Caco-2 (cell line): ENCODE data around the gene TPSD1. TPM values are rescaled to one million over a fixed set of nuclear protein-coding genes. Genes with fewer than 3 reads are reported as not detected.

ENCODE experiments used
- BruUV-seq: library from RNA; stranded (reverse); fragments of 400-500 nt; replicated peaks from 2 replicates; lab custom pipeline; 2021; lab: Mats Ljungman, UMichigan
- CTCF ChIA-PET: fragments of 300-600 bp; sonication (Branson Sonifier 250); formaldehyde crosslinking; loops from one replicate; lab custom pipeline; 2022; ENCODE audit warnings: antibody characterized with exemption; lab: Charles Lee
- POLR2A ChIA-PET: fragments of 300-600 bp; sonication (Branson Sonifier 250); formaldehyde crosslinking; loops from one replicate; lab custom pipeline; 2022; ENCODE audit warnings: antibody characterized with exemption; lab: Charles Lee
- DNase-seq, 2 experiments: peaks; one replicate each; pipeline versions ENCODE4 v3.0.0 to v3.0.0-alpha.2; 2020 to 2022
- H3K27me3 ChIP-seq: replicated peaks from 2 replicates; pipeline ENCODE4 v1.6.0; 2011; ENCODE audit warnings: low read length; ENCODE audit not compliant: control insufficient read depth, insufficient read depth
- H3K36me3 ChIP-seq: 2 replicates; pipeline ENCODE4 v1.5.1; 2011; ENCODE audit warnings: low read length; ENCODE audit not compliant: control insufficient read depth, insufficient read depth
- H3K4me1 ChIP-seq: fragments of 250-450 bp; sonication (Bioruptor Pico); 2 replicates; pipeline ENCODE4 v1.5.1; 2020; ENCODE audit warnings: mild to moderate bottlenecking
- H3K4me3 ChIP-seq: 2 replicates; pipeline ENCODE4 v1.5.1; 2011; ENCODE audit warnings: low read depth, mild to moderate bottlenecking, control low read depth, low read length
- H3K9me3 ChIP-seq: fragments of 250-450 bp; sonication (Bioruptor Pico); 2 replicates; pipeline ENCODE4 v1.5.1; 2020; ENCODE audit warnings: mild to moderate bottlenecking, moderate library complexity
- H3K27ac Mint-ChIP-seq: one replicate; pipeline ENCODE4 v1.8.0; 2022; ENCODE audit warnings: mixed read lengths; ENCODE audit not compliant: unreplicated experiment
- H3K27me3 Mint-ChIP-seq: one replicate; pipeline ENCODE4 v1.8.0; 2022; ENCODE audit warnings: mixed read lengths; ENCODE audit not compliant: insufficient read depth, unreplicated experiment
- H3K36me3 Mint-ChIP-seq: one replicate; pipeline ENCODE4 v1.8.0; 2022; ENCODE audit warnings: mild to moderate bottlenecking, mixed read lengths; ENCODE audit not compliant: insufficient read depth, unreplicated experiment
- H3K4me1 Mint-ChIP-seq: one replicate; pipeline ENCODE4 v1.8.0; 2022; ENCODE audit warnings: low read depth, mixed read lengths; ENCODE audit not compliant: unreplicated experiment
- H3K4me3 Mint-ChIP-seq: one replicate; pipeline ENCODE4 v1.8.0; 2022; ENCODE audit warnings: mild to moderate bottlenecking, moderate library complexity, mixed read lengths; ENCODE audit not compliant: unreplicated experiment
- H3K9me3 Mint-ChIP-seq: one replicate; pipeline ENCODE4 v1.8.0; 2022; ENCODE audit warnings: mixed read lengths; ENCODE audit not compliant: unreplicated experiment
- intact Hi-C: fragments of 100-400 bp; cut with micrococcal nuclease; formaldehyde crosslinking; loops from one replicate; pipeline ENCODE4 v1.10.0; 2022; ENCODE audit not compliant: unreplicated experiment
- total RNA-seq: library from RNA; stranded (reverse); gene quantifications from 2 replicates; pipeline ENCODE4 v1.2.3, GENCODE V29; 2022
- TF ChIP-seq, protein P1 (sequence below), 2 experiments: fragments of 200-600 bp in 1 of 2; IDR thresholded peaks; 1 replicate in 1 of 2; 2 replicates in 1 of 2; pipeline versions ENCODE4 v1.5.1 to v1.8.0; 2011 to 2022; ENCODE audit warnings: antibody characterized with exemption in 1 of 2, control low read depth in 1 of 2, inconsistent platforms in 1 of 2, low read depth in 1 of 2, low read length in 1 of 2, mild to moderate bottlenecking in 1 of 2, moderate library complexity in 1 of 2; ENCODE audit not compliant: insufficient read depth in 1 of 2, severe bottlenecking in 1 of 2, unreplicated experiment in 1 of 2

Gene TPSD1
- total RNA-seq, 1 experiment from 2014 or later: not detected

DNA sequence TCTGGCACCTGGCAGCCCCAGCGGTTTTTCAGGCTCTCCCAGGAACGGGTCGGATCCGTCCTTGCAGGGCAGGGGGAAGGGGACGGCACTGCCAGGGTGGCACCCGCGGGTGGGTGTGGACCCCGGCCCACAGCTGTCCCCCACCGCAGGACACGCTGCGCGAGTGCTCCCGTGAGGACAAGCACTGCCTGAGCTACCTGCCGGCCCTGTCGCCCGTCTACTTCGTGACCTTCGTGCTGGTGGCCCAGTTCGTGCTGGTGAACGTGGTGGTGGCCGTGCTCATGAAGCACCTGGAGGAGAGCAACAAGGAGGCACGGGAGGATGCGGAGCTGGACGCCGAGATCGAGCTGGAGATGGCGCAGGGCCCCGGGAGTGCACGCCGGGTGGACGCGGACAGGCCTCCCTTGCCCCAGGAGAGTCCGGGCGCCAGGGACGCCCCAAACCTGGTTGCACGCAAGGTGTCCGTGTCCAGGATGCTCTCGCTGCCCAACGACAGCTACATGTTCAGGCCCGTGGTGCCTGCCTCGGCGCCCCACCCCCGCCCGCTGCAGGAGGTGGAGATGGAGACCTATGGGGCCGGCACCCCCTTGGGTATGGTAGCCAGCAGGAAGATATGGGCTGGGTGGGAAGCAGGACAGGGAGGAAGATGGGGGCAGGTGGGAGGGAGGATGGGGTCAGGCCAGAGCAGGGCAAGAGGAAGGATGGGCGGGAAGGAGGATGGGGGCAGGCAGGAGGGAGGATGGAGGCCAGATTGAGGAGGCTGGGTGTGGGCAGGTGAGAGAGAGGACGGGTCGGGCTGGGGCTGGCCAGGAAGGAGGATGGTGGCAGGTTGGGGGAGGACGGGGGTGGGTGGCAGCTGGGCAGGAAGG lies 37.6 kb upstream of the TPSD1 start:
- Mint-ChIP-seq H3K4me3 (no peak overlapping the region), H3K27me3 (peaks cover 2% of the 10 kb centered on the region), H3K9me3 (no peaks in the 10 kb centered on the region), H3K27ac (no peak overlapping the region), H3K4me1 (no peaks in the 10 kb centered on the region), H3K36me3 (no peaks in the 10 kb centered on the region)
- Histone ChIP-seq H3K9me3 (no peaks in the 10 kb centered on the region), H3K36me3 (no peaks in the 10 kb centered on the region), H3K4me1 (no peaks in the 10 kb centered on the region), H3K4me3 (no peak overlapping the region), H3K27me3 (no peaks in the 10 kb centered on the region)
- CTCF ChIA-PET: no interaction called here
- no TSS peak for BruUV-seq
- TF ChIP-seq, protein P1, sequence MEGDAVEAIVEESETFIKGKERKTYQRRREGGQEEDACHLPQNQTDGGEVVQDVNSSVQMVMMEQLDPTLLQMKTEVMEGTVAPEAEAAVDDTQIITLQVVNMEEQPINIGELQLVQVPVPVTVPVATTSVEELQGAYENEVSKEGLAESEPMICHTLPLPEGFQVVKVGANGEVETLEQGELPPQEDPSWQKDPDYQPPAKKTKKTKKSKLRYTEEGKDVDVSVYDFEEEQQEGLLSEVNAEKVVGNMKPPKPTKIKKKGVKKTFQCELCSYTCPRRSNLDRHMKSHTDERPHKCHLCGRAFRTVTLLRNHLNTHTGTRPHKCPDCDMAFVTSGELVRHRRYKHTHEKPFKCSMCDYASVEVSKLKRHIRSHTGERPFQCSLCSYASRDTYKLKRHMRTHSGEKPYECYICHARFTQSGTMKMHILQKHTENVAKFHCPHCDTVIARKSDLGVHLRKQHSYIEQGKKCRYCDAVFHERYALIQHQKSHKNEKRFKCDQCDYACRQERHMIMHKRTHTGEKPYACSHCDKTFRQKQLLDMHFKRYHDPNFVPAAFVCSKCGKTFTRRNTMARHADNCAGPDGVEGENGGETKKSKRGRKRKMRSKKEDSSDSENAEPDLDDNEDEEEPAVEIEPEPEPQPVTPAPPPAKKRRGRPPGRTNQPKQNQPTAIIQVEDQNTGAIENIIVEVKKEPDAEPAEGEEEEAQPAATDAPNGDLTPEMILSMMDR (IDR thresholded peaks at IDR 0.05; ENCODE audit: insufficient read depth in 1 of 2, low read depth in 1 of 2, low read length in 1 of 2, severe bottlenecking in 1 of 2, unreplicated experiment in 1 of 2): no peak
- intact Hi-C loops: no loop called here
- POLR2A ChIA-PET: no interaction called here
- no peak for DNase-seq

DNA sequence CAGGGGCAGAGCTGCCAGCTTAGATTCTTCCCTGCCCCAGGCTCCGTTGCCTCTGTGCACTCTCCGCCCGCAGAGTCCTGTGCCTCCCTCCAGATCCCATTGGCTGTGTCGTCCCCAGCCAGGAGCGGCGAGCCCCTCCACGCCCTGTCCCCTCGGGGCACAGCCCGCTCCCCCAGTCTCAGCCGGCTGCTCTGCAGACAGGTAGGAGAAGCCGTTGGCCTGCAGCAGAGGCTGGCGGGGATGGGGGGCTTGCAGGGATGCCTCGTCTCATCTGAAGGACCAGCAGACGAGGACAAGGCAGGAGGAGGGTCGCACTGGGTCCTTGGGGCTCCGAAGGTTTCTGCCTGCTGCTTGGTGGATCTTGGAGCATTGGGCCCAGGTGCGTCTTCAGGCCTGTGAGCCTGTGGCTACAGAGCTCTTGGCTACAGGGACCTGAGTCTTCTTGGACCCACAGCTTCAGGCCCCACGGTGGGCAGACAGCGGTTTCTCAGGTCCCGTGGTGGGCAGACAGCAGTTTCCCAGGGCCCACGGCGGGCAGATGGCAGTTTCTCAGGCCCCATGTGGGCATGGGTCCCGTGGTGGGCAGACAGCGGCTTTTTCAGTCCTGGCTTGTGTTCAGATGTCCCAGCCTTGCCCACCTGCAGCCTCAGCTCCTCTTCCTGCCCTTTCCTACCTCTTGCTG lies 36.8 kb upstream of the TPSD1 start:
- H3K36me3 Mint-ChIP-seq: no peaks in the 10 kb centered on the region
- no peak for DNase-seq

DNA sequence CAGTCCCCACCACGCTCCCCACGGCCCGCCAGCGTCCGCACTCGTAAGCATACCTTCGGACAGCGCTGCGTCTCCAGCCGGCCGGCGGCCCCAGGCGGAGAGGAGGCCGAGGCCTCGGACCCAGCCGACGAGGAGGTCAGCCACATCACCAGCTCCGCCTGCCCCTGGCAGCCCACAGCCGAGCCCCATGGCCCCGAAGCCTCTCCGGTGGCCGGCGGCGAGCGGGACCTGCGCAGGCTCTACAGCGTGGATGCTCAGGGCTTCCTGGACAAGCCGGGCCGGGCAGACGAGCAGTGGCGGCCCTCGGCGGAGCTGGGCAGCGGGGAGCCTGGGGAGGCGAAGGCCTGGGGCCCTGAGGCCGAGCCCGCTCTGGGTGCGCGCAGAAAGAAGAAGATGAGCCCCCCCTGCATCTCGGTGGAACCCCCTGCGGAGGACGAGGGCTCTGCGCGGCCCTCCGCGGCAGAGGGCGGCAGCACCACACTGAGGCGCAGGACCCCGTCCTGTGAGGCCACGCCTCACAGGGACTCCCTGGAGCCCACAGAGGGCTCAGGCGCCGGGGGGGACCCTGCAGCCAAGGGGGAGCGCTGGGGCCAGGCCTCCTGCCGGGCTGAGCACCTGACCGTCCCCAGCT lies 35.7 kb upstream of the TPSD1 start:
- H3K27me3 ChIP-seq: no peaks in the 10 kb centered on the region
- TF ChIP-seq, protein P1 (IDR thresholded peaks at IDR 0.05; ENCODE audit: insufficient read depth in 1 of 2, low read depth in 1 of 2, low read length in 1 of 2, severe bottlenecking in 1 of 2, unreplicated experiment in 1 of 2): no peak
- ChIA-PET CTCF (no interaction called here), POLR2A (no interaction called here)
- no peaks in the 10 kb centered on the region for H3K36me3 ChIP-seq
- H3K4me3 Mint-ChIP-seq: no peak overlapping the region
- no peak overlapping the region for H3K4me3 ChIP-seq
- no peak for DNase-seq
- no peaks in the 10 kb centered on the region for H3K4me1 ChIP-seq
- no peaks in the 10 kb centered on the region for H3K9me3 Mint-ChIP-seq
- H3K4me1 Mint-ChIP-seq: no peaks in the 10 kb centered on the region
- H3K36me3 Mint-ChIP-seq: no peaks in the 10 kb centered on the region
- no TSS peak for BruUV-seq
- no peaks in the 10 kb centered on the region for H3K9me3 ChIP-seq
- H3K27me3 Mint-ChIP-seq: peaks cover 2% of the 10 kb centered on the region
- intact Hi-C loops: no loop called here
- no peak overlapping the region for H3K27ac Mint-ChIP-seq

More for the DNA sequence above, 36.8 kb upstream of the TPSD1 start:
- no TSS peak for BruUV-seq
- Histone ChIP-seq H3K36me3 (no peaks in the 10 kb centered on the region), H3K9me3 (no peaks in the 10 kb centered on the region), H3K4me1 (no peaks in the 10 kb centered on the region), H3K27me3 (no peaks in the 10 kb centered on the region), H3K4me3 (no peak overlapping the region)
- CTCF ChIA-PET: no interaction called here
- no peak overlapping the region for H3K27ac Mint-ChIP-seq
- H3K27me3 Mint-ChIP-seq: peaks cover 2% of the 10 kb centered on the region
- intact Hi-C loops: no loop called here
- H3K4me3 Mint-ChIP-seq: no peak overlapping the region
- POLR2A ChIA-PET: no interaction called here
- H3K4me1 Mint-ChIP-seq: no peaks in the 10 kb centered on the region
- no peaks in the 10 kb centered on the region for H3K9me3 Mint-ChIP-seq
- TF ChIP-seq, protein P1 (IDR thresholded peaks at IDR 0.05; ENCODE audit: insufficient read depth in 1 of 2, low read depth in 1 of 2, low read length in 1 of 2, severe bottlenecking in 1 of 2, unreplicated experiment in 1 of 2): no peak
